Smooth muscle cell (in vitro differentiated cells): ENCODE measurements around the gene FCN3. TPM values are rescaled to one million over a fixed set of nuclear protein-coding genes. Genes with fewer than 3 reads are reported as not detected.

Source experiments
- DNase-seq: peaks from one replicate; lab custom pipeline; 2025; ENCODE audit not compliant: unreplicated experiment; lab: John Stamatoyannopoulos, UW
- H2AFZ ChIP-seq: fragments of 200-600 bp; sonication (generic); 2 replicates; pipeline ENCODE4 v1.6.0; 2016; ENCODE audit warnings: antibody characterized with exemption, low read depth, mild to moderate bottlenecking
- H3F3A ChIP-seq: fragments of 200-600 bp; sonication (generic); 2 replicates; pipeline ENCODE4 v1.6.0; 2017; ENCODE audit warnings: antibody characterized with exemption, low read depth
- H3K27ac ChIP-seq: fragments of 200-600 bp; sonication (generic); 2 replicates; pipeline ENCODE4 v1.5.1; 2016; ENCODE audit warnings: low read depth, mild to moderate bottlenecking
- H3K27me3 ChIP-seq: fragments of 200-600 bp; sonication (generic); 2 replicates; pipeline ENCODE4 v1.6.1; 2016; ENCODE audit warnings: low read depth, mild to moderate bottlenecking
- H3K36me3 ChIP-seq: fragments of 200-600 bp; sonication (generic); 2 replicates; pipeline ENCODE4 v1.5.1; 2016; ENCODE audit warnings: low read depth
- H3K4me1 ChIP-seq: fragments of 200-600 bp; sonication (generic); 2 replicates; pipeline ENCODE4 v1.5.1; 2016; ENCODE audit warnings: low read depth
- H3K4me2 ChIP-seq: fragments of 200-600 bp; sonication (generic); 2 replicates; pipeline ENCODE4 v1.6.0; 2016; ENCODE audit warnings: mild to moderate bottlenecking
- H3K4me3 ChIP-seq: fragments of 200-600 bp; sonication (generic); 2 replicates; pipeline ENCODE4 v1.5.1; 2016; ENCODE audit warnings: mild to moderate bottlenecking
- H3K79me2 ChIP-seq: fragments of 200-600 bp; sonication (generic); 2 replicates; pipeline ENCODE4 v1.6.0; 2016; ENCODE audit warnings: low read depth, mild to moderate bottlenecking
- H3K9ac ChIP-seq: fragments of 200-600 bp; sonication (generic); 2 replicates; pipeline ENCODE4 v1.6.0; 2016; ENCODE audit warnings: low read depth
- H3K9me3 ChIP-seq: fragments of 200-600 bp; sonication (generic); replicated peaks from 2 replicates; pipeline ENCODE4 v1.5.1; 2016; ENCODE audit warnings: low read depth
- H4K20me1 ChIP-seq: fragments of 200-600 bp; sonication (generic); 2 replicates; pipeline ENCODE4 v1.6.0; 2016; ENCODE audit warnings: low read depth
- CTCF ChIP-seq: fragments of 200-600 bp; sonication (generic); IDR thresholded peaks from 2 replicates; pipeline ENCODE4 v1.5.1; 2017; ENCODE audit warnings: borderline replicate concordance, mild to moderate bottlenecking, antibody characterized with exemption; ENCODE audit not compliant: insufficient read depth, poor library complexity, severe bottlenecking
- WGBS: methylation state at CpG from one replicate; pipeline ENCODE4 v1.1.7; 2016; ENCODE audit warnings: low lambda C conversion rate; 5-methylcytosine and 5-hydroxymethylcytosine counted together
- polyA plus RNA-seq: library from polyadenylated mRNA; unstranded; fragments of >200 nt; fragmentation: Nextera tagmentation; extraction: Ambion mirVana; gene quantifications from 2 replicates; pipeline ENCODE4 v1.2.1, GENCODE V29; 2016
- total RNA-seq: library from RNA; depleted of rRNA; stranded (reverse); fragments of >200 nt; gene quantifications from 2 replicates; pipeline ENCODE4 v1.2.3, GENCODE V29; 2014

FCN3 gene
- total and polyA plus RNA-seq, 2 experiments from 2014 or later, result not detected

GRCh38 chr1:27356277-27356618 is 18.4 kb downstream of the FCN3 start:
- no peak overlapping the region for H3K9ac ChIP-seq
- no peaks in the 10 kb centered on the region for H4K20me1 ChIP-seq
- H3K79me2 ChIP-seq, result no peaks in the 10 kb centered on the region
- DNase-seq, result no peak
- WGBS, result 93% methylated on average over 13 of the region's 13 CpGs
- H3K27ac ChIP-seq, result no peak overlapping the region
- no peak overlapping the region for H3K4me2 ChIP-seq
- H3K4me1 ChIP-seq, result peaks cover 9% of the 10 kb centered on the region
- H2AFZ ChIP-seq, result no peak overlapping the region
- H3K4me3 ChIP-seq, result no peak overlapping the region
- no peaks in the 10 kb centered on the region for H3F3A ChIP-seq
- TF ChIP-seq CTCF, result no peak
- no peaks in the 10 kb centered on the region for H3K9me3 ChIP-seq
- H3K27me3 ChIP-seq, result no peaks in the 10 kb centered on the region
- H3K36me3 ChIP-seq, result no peaks in the 10 kb centered on the region

GRCh38 chr1:27355683-27356082 is 18.9 kb downstream of the FCN3 start:
- H3K4me2 ChIP-seq, result no peak overlapping the region
- H2AFZ ChIP-seq, result no peak overlapping the region
- peaks cover 6% of the 10 kb centered on the region for H3K4me1 ChIP-seq
- H3K79me2 ChIP-seq, result no peaks in the 10 kb centered on the region
- H3K27me3 ChIP-seq, result no peaks in the 10 kb centered on the region
- H3K4me3 ChIP-seq, result no peak overlapping the region
- H3F3A ChIP-seq, result no peaks in the 10 kb centered on the region
- H3K36me3 ChIP-seq, result no peaks in the 10 kb centered on the region
- no peak overlapping the region for H3K27ac ChIP-seq
- no peaks in the 10 kb centered on the region for H3K9me3 ChIP-seq
- H4K20me1 ChIP-seq, result no peaks in the 10 kb centered on the region
- TF ChIP-seq CTCF, result no peak
- DNase-seq, result no peak
- H3K9ac ChIP-seq, result no peak overlapping the region
- WGBS, result 92% methylated on average over 5 of the region's 5 CpGs

GRCh38 chr1:27353629-27354028 is 21.0 kb downstream of the FCN3 start:
- Histone ChIP-seq H3K27me3 (no peaks in the 10 kb centered on the region), H3K79me2 (no peaks in the 10 kb centered on the region), H3F3A (no peaks in the 10 kb centered on the region), H2AFZ (no peak overlapping the region), H3K27ac (no peak overlapping the region), H3K36me3 (no peaks in the 10 kb centered on the region), H3K4me3 (no peak overlapping the region), H3K4me2 (no peak overlapping the region), H3K9ac (no peak overlapping the region), H3K4me1 (peaks cover 6% of the 10 kb centered on the region), H3K9me3 (no peaks in the 10 kb centered on the region), H4K20me1 (no peaks in the 10 kb centered on the region)
- TF ChIP-seq CTCF, result no peak
- DNase-seq, result no peak
- 96% methylated on average over 3 of the region's 3 CpGs for WGBS

- Histone ChIP-seq H3K79me2 (no peaks in the 10 kb centered on the region), H3K4me1 (peaks cover 7% of the 10 kb centered on the region), H3K36me3 (no peaks in the 10 kb centered on the region), H3K9ac (no peak overlapping the region), H3F3A (no peaks in the 10 kb centered on the region), H2AFZ (no peak overlapping the region), H3K9me3 (no peaks in the 10 kb centered on the region), H3K27me3 (no peaks in the 10 kb centered on the region), H3K4me3 (no peak overlapping the region), H4K20me1 (no peaks in the 10 kb centered on the region), H3K4me2 (no peak overlapping the region), H3K27ac (no peak overlapping the region)
- no peak for TF ChIP-seq CTCF
- DNase-seq, result no peak
- 96% methylated on average over 13 of the region's 13 CpGs for WGBS
Observed at GRCh38 chr1:27353166-27353565, 21.5 kb downstream of the FCN3 start.
